HL-60/S4 (cell line): Measurements from ENCODE around the gene CNOT2.
"Not testable (repeated sequence)": the region's sequence is repeated elsewhere in the genome, so short reads cannot be mapped to it uniquely, and the experiment has no call there.

ENCODE experiments used
- in situ Hi-C: fragments of 300-500 bp; cut with MboI; formaldehyde crosslinking; loops from 2 replicates; pipeline ENCODE4 v1.14.3; 2022; ENCODE audit warnings: low sequenced_read_pairs

The CNOT2 gene

GRCh38 chr12:70292017-70292776 is 49.0 kb downstream of the CNOT2 start:
- in situ Hi-C loops: no loop called here

GRCh38 chr12:70304684-70305555 is 61.7 kb downstream of the CNOT2 start:
- in situ Hi-C loops: not testable (repeated sequence)

DNA sequence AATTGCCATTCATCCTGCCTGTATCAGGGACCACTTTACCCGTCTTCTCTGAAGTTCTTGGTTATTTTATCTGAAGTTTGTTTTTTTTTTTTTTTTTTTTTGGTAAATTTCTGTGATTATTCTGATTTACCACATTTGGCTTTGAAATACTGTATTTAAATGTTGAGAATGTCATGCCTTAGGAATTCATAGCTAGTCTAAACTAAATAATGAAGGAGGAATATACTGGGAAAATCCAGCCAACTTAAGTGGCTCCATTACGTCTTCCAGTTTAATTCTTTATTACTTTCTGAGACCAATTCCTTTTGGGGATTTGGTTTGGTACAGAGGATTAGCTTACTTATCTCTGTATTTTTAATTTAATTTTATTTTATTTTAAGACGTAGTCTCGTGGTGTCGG is 62.6 kb downstream of the CNOT2 start:
- in situ Hi-C loops: no loop called here

- in situ Hi-C loops: no loop called here
Measured at GRCh38 chr12:70306676-70307075, 63.4 kb downstream of the CNOT2 start.

DNA sequence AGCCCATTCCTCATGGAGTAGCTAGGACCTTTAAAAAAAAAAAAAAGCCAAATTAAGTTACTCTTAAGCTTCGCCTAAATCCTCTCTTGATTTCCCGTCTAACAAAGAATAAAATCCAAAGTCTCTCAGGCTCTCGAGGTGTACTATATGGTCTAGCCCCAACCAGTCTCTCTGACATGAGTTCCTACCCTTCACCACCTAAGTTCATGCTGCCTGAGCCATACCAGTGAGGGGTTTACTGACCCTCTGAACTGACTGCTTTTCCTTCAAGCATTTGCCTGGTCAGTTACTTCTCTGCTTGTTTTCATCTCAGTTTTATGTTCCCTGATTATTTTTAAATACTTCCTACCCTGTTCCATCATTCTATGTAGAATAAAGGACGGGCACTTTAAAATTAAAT is 64.6 kb downstream of the CNOT2 start:
- in situ Hi-C loops: no loop called here

GRCh38 chr12:70309348-70309747 is 66.1 kb downstream of the CNOT2 start:
- in situ Hi-C loops: no loop called here

DNA sequence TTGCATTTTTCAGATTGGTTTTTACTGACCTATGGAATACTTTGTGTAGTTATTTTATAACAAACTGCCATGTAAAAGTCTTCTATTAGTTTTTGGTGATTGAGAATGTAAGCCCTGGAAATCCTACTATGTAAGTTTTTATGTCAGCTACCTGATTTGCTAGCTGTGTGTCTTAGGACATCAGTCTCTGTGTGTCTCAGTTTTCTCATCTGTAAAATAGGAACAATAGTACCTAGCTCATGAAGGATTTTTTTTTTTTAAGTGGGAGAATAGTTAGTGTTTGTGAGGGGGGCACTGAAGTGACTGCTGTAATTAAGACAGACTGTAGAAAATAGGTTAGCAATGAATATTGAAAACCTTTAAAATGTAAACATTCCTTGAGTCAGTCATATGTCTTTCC is 70.9 kb downstream of the CNOT2 start:
- in situ Hi-C loops: no loop called here

GRCh38 chr12:70317781-70318180 is 74.5 kb downstream of the CNOT2 start:
- in situ Hi-C loops: no loop called here

DNA sequence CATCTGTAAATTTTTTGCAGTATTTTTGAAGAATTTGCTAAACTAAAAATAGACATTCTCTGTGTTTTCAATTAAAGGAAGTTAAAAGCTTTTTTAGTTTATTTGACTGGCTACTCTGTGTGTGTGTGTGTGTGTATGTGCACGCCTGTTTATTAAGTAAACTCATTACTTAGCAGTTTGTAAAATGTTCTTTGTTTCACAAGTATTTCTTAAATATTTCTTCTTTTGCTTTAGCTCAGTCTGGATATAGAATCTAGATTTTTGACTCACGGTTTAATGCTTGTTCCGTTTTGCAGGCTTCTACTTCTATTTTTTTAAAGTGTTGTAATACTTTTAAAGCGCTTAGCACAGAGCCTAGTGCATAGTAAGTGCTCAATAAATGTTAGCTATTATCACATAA is 76.4 kb downstream of the CNOT2 start:
- in situ Hi-C loops: no loop called here

GRCh38 chr12:70321191-70321590 is 78.0 kb downstream of the CNOT2 start:
- in situ Hi-C loops: no loop called here

GRCh38 chr12:70327541-70327940 is 84.3 kb downstream of the CNOT2 start:
- in situ Hi-C loops: no loop called here

DNA sequence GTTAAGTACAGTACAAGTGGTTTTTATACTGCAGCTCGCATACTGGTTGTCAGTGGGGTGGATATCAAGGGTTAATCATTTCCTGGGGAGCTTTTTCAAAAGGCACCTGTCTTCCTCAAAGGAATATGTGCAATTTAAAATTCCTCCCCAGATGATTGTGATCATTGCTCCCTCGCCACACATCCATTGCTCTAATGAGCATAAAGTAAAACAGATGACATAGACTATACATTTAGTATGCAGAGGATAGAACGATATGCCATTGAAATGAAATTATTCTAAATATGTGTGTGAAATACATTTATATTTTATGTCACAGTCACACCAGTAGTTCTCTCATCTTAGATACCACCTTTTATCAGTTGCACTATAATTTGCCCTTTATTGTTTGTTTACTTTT is 86.5 kb downstream of the CNOT2 start:
- in situ Hi-C loops: no loop called here

DNA sequence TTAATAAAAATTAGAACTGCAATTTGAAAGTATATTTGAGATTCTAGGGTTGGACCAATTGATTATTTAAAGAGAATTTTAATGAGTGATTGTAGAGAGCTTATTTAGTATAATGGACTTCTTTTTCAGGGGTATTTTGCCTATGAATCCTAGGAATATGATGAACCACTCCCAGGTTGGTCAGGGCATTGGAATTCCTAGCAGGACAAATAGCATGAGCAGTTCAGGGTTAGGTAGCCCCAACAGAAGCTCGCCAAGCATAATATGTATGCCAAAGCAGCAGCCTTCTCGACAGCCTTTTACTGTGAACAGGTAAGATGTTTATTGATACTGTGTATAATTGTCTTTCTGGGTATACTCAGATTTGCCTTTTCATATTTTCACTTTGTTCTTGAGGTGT is 86.9 kb downstream of the CNOT2 start:
- in situ Hi-C loops: no loop called here

DNA sequence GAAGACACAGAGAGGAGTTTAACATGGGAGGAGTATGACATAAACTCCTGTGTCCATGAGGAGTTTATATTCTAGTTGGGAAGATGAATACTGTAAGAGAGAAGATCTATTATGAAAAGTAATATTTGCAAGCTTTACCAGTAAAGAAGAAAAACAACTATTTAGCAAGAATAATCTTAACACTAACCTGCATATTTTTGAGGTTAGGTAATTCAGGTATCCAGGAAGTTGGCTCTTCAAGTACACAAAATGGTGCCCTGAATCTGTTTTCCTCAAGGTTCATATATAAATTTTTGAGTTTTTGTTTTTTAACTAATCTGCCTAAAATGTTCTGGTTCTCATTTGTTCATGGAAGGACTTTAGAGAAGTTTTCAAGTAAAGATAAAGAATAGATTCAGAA is 89.0 kb downstream of the CNOT2 start:
- in situ Hi-C loops: no loop called here

- in situ Hi-C loops: no loop called here
Measured at GRCh38 chr12:70334742-70335141, 91.5 kb downstream of the CNOT2 start.

- in situ Hi-C loops: no loop called here
Measured at GRCh38 chr12:70338531-70338930, 95.3 kb downstream of the CNOT2 start.

DNA sequence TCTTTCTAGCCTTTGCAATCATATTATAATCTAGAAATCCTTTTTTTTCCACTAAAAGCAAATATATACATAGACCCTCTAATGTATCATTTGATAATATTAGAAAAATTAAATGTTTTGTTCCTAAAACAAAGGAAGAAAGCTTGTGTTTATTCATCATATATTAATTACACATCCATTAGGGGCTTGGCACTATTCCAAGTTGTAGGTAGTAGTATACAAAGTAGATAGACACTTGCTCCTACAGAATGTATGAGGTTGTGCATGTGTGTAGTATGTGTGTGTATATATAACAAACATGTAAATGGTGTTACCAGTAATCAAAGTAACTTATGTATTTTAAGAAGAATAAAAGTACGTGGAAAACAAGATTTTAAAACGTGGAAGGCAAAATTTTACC is 107.8 kb downstream of the CNOT2 start:
- in situ Hi-C loops: no loop called here

- in situ Hi-C loops: no loop called here
Measured at GRCh38 chr12:70353780-70354660, 110.8 kb downstream of the CNOT2 start.

- in situ Hi-C loops: no loop called here
Measured at GRCh38 chr12:70354787-70355186, 111.6 kb downstream of the CNOT2 start.

GRCh38 chr12:70355972-70356371 is 112.7 kb downstream of the CNOT2 start:
- in situ Hi-C loops: no loop called here
